ENCODE data around the gene SMTNL1. TPM values are rescaled to one million over a fixed set of nuclear protein-coding genes. Genes with fewer than 3 reads are reported as not detected.

The SMTNL1 gene
- total RNA-seq, 1 experiment from 2014 or later = 0.26 TPM

GRCh38 chr11:57490456-57491248 lies 46.7 kb upstream of the SMTNL1 start:
- Mint-ChIP-seq H3K4me1 (peaks cover 12% of the 10 kb centered on the region), H3K36me3 (peaks cover 27% of the 10 kb centered on the region), H3K9me3 (no peaks in the 10 kb centered on the region), H3K27ac (no peak overlapping the region), H3K4me3 (no peak overlapping the region), H3K27me3 (ENCODE audit: low read depth) (no peaks in the 10 kb centered on the region)
- CTCF ChIA-PET = interaction anchor here (0.7 to 8.5 kb wide), 19 partner anchors 8 to 154 kb away, joined by 3 to 260 read pairs (median 11); partner anchors contain the start of genes SLC43A1 and TIMM10
- POLR2A ChIA-PET = interaction anchor here (1.3 kb wide), 1 partner anchor 149 kb away, joined by 8 read pairs; no protein-coding TSS in a partner anchor
- no peak for DNase-seq (ENCODE audit: low spot score)
- ATAC-seq = no peak
- TF ChIP-seq ESRRA (CRISPR knock-in tag; IDR thresholded peaks at IDR 0.05; ENCODE audit: borderline replicate concordance) (no peak), ZBTB21 (CRISPR knock-in tag; IDR thresholded peaks at IDR 0.05; ENCODE audit: borderline replicate concordance) (no peak), MLX (CRISPR knock-in tag; IDR thresholded peaks at IDR 0.05) (no peak), ZSCAN18 (CRISPR knock-in tag; IDR thresholded peaks at IDR 0.05) (no peak), TEAD1 (CRISPR knock-in tag; IDR thresholded peaks at IDR 0.05) (no peak), PRRX2 (CRISPR knock-in tag; IDR thresholded peaks at IDR 0.05) (no peak), NR1H2 (CRISPR knock-in tag; IDR thresholded peaks at IDR 0.05) (no peak), FOXJ3 (CRISPR knock-in tag; IDR thresholded peaks at IDR 0.05; ENCODE audit: borderline replicate concordance) (no peak), ZNF138 (CRISPR knock-in tag; conservative IDR thresholded peaks at IDR 0.05) (no peak), ZNF121 (CRISPR knock-in tag; IDR thresholded peaks at IDR 0.05) (no peak), GRHL2 (CRISPR knock-in tag; IDR thresholded peaks at IDR 0.05; ENCODE audit: insufficient replicate concordance, severe bottlenecking) (no peak), TEAD4 (CRISPR knock-in tag; IDR thresholded peaks at IDR 0.05) (no peak), ARID4B (CRISPR knock-in tag; IDR thresholded peaks at IDR 0.05; ENCODE audit: borderline replicate concordance) (no peak), ATF3 (CRISPR knock-in tag; conservative IDR thresholded peaks at IDR 0.05) (no peak), NR2C2 (CRISPR knock-in tag; IDR thresholded peaks at IDR 0.05) (no peak)
- TF ChIP-seq, protein P1, sequence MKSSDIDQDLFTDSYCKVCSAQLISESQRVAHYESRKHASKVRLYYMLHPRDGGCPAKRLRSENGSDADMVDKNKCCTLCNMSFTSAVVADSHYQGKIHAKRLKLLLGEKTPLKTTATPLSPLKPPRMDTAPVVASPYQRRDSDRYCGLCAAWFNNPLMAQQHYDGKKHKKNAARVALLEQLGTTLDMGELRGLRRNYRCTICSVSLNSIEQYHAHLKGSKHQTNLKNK (CRISPR knock-in tag; IDR thresholded peaks at IDR 0.05) = no peak
- TF ChIP-seq, protein P2, sequence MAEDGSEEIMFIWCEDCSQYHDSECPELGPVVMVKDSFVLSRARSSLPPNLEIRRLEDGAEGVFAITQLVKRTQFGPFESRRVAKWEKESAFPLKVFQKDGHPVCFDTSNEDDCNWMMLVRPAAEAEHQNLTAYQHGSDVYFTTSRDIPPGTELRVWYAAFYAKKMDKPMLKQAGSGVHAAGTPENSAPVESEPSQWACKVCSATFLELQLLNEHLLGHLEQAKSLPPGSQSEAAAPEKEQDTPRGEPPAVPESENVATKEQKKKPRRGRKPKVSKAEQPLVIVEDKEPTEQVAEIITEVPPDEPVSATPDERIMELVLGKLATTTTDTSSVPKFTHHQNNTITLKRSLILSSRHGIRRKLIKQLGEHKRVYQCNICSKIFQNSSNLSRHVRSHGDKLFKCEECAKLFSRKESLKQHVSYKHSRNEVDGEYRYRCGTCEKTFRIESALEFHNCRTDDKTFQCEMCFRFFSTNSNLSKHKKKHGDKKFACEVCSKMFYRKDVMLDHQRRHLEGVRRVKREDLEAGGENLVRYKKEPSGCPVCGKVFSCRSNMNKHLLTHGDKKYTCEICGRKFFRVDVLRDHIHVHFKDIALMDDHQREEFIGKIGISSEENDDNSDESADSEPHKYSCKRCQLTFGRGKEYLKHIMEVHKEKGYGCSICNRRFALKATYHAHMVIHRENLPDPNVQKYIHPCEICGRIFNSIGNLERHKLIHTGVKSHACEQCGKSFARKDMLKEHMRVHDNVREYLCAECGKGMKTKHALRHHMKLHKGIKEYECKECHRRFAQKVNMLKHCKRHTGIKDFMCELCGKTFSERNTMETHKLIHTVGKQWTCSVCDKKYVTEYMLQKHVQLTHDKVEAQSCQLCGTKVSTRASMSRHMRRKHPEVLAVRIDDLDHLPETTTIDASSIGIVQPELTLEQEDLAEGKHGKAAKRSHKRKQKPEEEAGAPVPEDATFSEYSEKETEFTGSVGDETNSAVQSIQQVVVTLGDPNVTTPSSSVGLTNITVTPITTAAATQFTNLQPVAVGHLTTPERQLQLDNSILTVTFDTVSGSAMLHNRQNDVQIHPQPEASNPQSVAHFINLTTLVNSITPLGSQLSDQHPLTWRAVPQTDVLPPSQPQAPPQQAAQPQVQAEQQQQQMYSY (CRISPR knock-in tag; IDR thresholded peaks at IDR 0.05) = no peak
- TF ChIP-seq, protein P3, sequence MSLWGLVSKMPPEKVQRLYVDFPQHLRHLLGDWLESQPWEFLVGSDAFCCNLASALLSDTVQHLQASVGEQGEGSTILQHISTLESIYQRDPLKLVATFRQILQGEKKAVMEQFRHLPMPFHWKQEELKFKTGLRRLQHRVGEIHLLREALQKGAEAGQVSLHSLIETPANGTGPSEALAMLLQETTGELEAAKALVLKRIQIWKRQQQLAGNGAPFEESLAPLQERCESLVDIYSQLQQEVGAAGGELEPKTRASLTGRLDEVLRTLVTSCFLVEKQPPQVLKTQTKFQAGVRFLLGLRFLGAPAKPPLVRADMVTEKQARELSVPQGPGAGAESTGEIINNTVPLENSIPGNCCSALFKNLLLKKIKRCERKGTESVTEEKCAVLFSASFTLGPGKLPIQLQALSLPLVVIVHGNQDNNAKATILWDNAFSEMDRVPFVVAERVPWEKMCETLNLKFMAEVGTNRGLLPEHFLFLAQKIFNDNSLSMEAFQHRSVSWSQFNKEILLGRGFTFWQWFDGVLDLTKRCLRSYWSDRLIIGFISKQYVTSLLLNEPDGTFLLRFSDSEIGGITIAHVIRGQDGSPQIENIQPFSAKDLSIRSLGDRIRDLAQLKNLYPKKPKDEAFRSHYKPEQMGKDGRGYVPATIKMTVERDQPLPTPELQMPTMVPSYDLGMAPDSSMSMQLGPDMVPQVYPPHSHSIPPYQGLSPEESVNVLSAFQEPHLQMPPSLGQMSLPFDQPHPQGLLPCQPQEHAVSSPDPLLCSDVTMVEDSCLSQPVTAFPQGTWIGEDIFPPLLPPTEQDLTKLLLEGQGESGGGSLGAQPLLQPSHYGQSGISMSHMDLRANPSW (CRISPR knock-in tag; conservative IDR thresholded peaks at IDR 0.05; ENCODE audit: low read depth) = no peak
- TF ChIP-seq, protein P4, sequence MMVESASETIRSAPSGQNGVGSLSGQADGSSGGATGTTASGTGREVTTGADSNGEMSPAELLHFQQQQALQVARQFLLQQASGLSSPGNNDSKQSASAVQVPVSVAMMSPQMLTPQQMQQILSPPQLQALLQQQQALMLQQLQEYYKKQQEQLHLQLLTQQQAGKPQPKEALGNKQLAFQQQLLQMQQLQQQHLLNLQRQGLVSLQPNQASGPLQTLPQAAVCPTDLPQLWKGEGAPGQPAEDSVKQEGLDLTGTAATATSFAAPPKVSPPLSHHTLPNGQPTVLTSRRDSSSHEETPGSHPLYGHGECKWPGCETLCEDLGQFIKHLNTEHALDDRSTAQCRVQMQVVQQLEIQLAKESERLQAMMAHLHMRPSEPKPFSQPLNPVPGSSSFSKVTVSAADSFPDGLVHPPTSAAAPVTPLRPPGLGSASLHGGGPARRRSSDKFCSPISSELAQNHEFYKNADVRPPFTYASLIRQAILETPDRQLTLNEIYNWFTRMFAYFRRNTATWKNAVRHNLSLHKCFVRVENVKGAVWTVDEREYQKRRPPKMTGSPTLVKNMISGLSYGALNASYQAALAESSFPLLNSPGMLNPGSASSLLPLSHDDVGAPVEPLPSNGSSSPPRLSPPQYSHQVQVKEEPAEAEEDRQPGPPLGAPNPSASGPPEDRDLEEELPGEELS (CRISPR knock-in tag; IDR thresholded peaks at IDR 0.05) = no peak

Measured in WTC11 (cell line).